ENCODE data around the gene GSTO1.

DNA sequence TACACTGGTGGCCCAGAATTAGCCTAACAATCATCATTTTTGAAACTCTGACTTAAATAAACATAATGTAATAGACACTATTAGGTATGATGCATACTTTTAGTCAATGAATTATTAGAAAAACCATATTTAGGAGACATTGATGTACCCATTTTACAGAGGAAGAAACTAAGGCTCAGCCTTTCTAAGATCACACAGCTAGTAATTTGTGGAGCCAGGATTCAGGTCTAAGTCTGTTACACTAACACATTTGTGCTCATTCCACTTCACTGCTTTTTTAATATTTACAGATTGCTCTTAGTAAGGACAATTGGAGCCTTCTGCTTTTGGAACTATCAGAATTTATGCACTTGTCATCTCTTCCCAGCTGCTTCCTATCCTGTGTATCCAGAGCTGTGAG lies 31.4 kb upstream of the GSTO1 start:
- TF ChIP-seq, protein P1, sequence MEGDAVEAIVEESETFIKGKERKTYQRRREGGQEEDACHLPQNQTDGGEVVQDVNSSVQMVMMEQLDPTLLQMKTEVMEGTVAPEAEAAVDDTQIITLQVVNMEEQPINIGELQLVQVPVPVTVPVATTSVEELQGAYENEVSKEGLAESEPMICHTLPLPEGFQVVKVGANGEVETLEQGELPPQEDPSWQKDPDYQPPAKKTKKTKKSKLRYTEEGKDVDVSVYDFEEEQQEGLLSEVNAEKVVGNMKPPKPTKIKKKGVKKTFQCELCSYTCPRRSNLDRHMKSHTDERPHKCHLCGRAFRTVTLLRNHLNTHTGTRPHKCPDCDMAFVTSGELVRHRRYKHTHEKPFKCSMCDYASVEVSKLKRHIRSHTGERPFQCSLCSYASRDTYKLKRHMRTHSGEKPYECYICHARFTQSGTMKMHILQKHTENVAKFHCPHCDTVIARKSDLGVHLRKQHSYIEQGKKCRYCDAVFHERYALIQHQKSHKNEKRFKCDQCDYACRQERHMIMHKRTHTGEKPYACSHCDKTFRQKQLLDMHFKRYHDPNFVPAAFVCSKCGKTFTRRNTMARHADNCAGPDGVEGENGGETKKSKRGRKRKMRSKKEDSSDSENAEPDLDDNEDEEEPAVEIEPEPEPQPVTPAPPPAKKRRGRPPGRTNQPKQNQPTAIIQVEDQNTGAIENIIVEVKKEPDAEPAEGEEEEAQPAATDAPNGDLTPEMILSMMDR (conservative IDR thresholded peaks at IDR 0.05; ENCODE audit: low read depth in 2 of 2): no peak
- TF ChIP-seq, protein P2, sequence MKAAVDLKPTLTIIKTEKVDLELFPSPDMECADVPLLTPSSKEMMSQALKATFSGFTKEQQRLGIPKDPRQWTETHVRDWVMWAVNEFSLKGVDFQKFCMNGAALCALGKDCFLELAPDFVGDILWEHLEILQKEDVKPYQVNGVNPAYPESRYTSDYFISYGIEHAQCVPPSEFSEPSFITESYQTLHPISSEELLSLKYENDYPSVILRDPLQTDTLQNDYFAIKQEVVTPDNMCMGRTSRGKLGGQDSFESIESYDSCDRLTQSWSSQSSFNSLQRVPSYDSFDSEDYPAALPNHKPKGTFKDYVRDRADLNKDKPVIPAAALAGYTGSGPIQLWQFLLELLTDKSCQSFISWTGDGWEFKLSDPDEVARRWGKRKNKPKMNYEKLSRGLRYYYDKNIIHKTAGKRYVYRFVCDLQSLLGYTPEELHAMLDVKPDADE (IDR thresholded peaks at IDR 0.05): no peak
- TF ChIP-seq, protein P3, sequence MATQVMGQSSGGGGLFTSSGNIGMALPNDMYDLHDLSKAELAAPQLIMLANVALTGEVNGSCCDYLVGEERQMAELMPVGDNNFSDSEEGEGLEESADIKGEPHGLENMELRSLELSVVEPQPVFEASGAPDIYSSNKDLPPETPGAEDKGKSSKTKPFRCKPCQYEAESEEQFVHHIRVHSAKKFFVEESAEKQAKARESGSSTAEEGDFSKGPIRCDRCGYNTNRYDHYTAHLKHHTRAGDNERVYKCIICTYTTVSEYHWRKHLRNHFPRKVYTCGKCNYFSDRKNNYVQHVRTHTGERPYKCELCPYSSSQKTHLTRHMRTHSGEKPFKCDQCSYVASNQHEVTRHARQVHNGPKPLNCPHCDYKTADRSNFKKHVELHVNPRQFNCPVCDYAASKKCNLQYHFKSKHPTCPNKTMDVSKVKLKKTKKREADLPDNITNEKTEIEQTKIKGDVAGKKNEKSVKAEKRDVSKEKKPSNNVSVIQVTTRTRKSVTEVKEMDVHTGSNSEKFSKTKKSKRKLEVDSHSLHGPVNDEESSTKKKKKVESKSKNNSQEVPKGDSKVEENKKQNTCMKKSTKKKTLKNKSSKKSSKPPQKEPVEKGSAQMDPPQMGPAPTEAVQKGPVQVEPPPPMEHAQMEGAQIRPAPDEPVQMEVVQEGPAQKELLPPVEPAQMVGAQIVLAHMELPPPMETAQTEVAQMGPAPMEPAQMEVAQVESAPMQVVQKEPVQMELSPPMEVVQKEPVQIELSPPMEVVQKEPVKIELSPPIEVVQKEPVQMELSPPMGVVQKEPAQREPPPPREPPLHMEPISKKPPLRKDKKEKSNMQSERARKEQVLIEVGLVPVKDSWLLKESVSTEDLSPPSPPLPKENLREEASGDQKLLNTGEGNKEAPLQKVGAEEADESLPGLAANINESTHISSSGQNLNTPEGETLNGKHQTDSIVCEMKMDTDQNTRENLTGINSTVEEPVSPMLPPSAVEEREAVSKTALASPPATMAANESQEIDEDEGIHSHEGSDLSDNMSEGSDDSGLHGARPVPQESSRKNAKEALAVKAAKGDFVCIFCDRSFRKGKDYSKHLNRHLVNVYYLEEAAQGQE (IDR thresholded peaks at IDR 0.05; ENCODE audit: unreplicated experiment): no peak
- TF ChIP-seq POLR2AphosphoS5 (IDR thresholded peaks at IDR 0.05; ENCODE audit: low read depth) (no peak), EZH2 (IDR thresholded peaks at IDR 0.05; ENCODE audit: low read depth, unreplicated experiment) (no peak), ZNF331 (CRISPR knock-in tag; IDR thresholded peaks at IDR 0.05; ENCODE audit: low read depth) (no peak), ZNF114 (CRISPR knock-in tag; IDR thresholded peaks at IDR 0.05) (no peak), EZH2phosphoT487 (IDR thresholded peaks at IDR 0.05; ENCODE audit: unreplicated experiment) (no peak), STAT1 (IDR thresholded peaks at IDR 0.05; ENCODE audit: unreplicated experiment) (no peak), NANOG (IDR thresholded peaks at IDR 0.05; ENCODE audit: borderline replicate concordance) (no peak)

Measured in GM23338 (cell line).